Progenitor cell of endocrine pancreas (in vitro differentiated cells): ENCODE results near the gene HAPLN1. TPM values are rescaled to one million over a fixed set of nuclear protein-coding genes. Genes with fewer than 3 reads are reported as not detected.

ENCODE experiments used
- DNase-seq: peaks from one replicate; pipeline ENCODE4 v3.0.0; 2021; ENCODE audit warnings: low spot score; ENCODE audit not compliant: unreplicated experiment
- H3K27ac Mint-ChIP-seq: 2 replicates; pipeline ENCODE4 v1.8.0; 2021; ENCODE audit warnings: mild to moderate bottlenecking, moderate library complexity, mixed read lengths
- H3K27me3 Mint-ChIP-seq: 2 replicates; pipeline ENCODE4 v1.8.0; 2021; ENCODE audit warnings: mixed read lengths
- H3K36me3 Mint-ChIP-seq: 2 replicates; pipeline ENCODE4 v1.8.0; 2022; ENCODE audit warnings: mixed read lengths; ENCODE audit not compliant: insufficient read depth
- H3K4me1 Mint-ChIP-seq: 2 replicates; pipeline ENCODE4 v1.8.0; 2021; ENCODE audit warnings: low read depth, mixed read lengths
- H3K4me3 Mint-ChIP-seq: 2 replicates; pipeline ENCODE4 v1.8.0; 2021; ENCODE audit warnings: low read depth, mild to moderate bottlenecking, moderate library complexity, mixed read lengths
- H3K9me3 Mint-ChIP-seq: 2 replicates; pipeline ENCODE4 v1.8.0; 2021; ENCODE audit warnings: low read depth, mixed read lengths
- CTCF ChIP-seq: fragments of 200-600 bp; sonication (generic); IDR thresholded peaks from one replicate; pipeline ENCODE4 v1.5.0; 2021; ENCODE audit warnings: antibody characterized with exemption, mild to moderate bottlenecking; ENCODE audit not compliant: unreplicated experiment
- total RNA-seq: library from RNA; stranded (reverse); gene quantifications from 2 replicates; pipeline ENCODE4 v1.2.1, GENCODE V29; 2021

The HAPLN1 gene
- total RNA-seq, 1 donor from 2014 or later = 0.89 TPM

DNA sequence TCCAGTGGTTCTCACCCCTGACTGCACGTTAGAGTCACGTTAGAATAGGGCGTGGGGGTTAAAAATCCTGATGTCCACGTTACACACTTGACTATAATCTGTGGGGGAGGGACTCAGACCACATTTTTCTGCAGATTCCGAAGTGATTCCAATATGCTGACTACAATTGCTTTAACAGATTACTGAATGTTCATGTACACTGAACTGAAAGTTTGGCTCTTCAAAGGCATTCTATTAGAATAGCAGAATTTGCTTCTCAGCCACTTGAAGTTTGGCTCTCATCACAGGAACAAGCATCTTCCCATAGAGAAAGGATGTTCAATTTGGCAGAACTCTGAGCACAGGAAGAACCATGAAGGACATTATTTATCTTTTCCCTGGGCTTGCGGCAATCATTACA lies 84.5 kb downstream of the HAPLN1 start:
- no peak for TF ChIP-seq CTCF
- Mint-ChIP-seq H3K27ac (no peak overlapping the region), H3K36me3 (no peaks in the 10 kb centered on the region), H3K4me1 (peaks cover 1% of the 10 kb centered on the region), H3K4me3 (no peak overlapping the region), H3K27me3 (no peaks in the 10 kb centered on the region), H3K9me3 (no peaks in the 10 kb centered on the region)
- DNase-seq = no peak

GRCh38 chr5:83633285-83633684 lies 87.4 kb downstream of the HAPLN1 start:
- H3K27ac Mint-ChIP-seq = no peak overlapping the region

DNA sequence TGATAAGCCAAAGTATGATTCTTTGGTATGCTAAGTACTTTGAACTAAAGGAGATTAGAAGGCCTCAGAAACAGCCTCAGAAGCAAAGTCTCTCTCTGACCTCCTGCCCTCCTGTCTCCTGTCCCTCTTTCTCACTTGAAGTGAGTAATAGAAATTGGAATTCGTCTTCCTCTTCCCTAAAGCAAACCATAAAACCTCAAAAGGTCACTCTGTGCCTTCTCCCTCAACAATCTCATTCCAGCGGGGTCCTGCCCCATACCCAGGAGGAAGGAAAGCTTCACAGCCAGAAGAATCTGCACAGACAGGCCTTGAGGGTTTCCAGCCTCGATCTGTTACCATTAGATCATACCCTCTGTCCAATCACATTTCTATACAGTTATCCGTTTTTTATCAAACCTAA lies 87.8 kb downstream of the HAPLN1 start:
- Mint-ChIP-seq H3K36me3 (no peaks in the 10 kb centered on the region), H3K9me3 (peaks cover 3% of the 10 kb centered on the region), H3K4me3 (no peak overlapping the region), H3K27me3 (no peaks in the 10 kb centered on the region), H3K27ac (no peak overlapping the region), H3K4me1 (peaks cover 1% of the 10 kb centered on the region)
- no peak for TF ChIP-seq CTCF
- no peak for DNase-seq

More at GRCh38 chr5:83633285-83633684, 87.4 kb downstream of the HAPLN1 start:
- Mint-ChIP-seq H3K4me3 (no peak overlapping the region), H3K4me1 (peaks cover 1% of the 10 kb centered on the region), H3K27me3 (no peaks in the 10 kb centered on the region), H3K9me3 (peaks cover 3% of the 10 kb centered on the region), H3K36me3 (no peaks in the 10 kb centered on the region)
- no peak for DNase-seq
- no peak for TF ChIP-seq CTCF

DNA sequence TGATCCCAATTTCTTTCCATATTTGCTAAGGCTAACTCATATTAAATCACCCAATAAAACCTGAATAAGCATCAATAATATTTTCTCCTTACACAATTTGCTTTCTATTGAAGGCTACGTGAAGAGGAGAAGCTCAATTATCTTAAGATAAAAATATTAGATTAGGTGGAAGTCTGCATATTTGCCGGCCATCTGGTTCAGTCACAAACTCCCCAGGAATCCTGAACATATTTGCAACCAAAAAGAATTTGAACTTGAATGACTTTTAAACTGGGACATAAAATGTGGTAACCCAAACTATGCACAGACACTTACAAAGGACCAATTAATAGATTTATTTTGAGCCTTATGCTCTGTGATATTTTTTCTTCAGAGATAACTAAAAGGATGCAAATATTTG lies 92.3 kb downstream of the HAPLN1 start:
- Mint-ChIP-seq H3K36me3 (no peaks in the 10 kb centered on the region), H3K27me3 (no peaks in the 10 kb centered on the region), H3K4me3 (no peak overlapping the region), H3K4me1 (peaks cover 1% of the 10 kb centered on the region), H3K9me3 (peaks cover 3% of the 10 kb centered on the region), H3K27ac (no peak overlapping the region)
- TF ChIP-seq CTCF = no peak
- no peak for DNase-seq

DNA sequence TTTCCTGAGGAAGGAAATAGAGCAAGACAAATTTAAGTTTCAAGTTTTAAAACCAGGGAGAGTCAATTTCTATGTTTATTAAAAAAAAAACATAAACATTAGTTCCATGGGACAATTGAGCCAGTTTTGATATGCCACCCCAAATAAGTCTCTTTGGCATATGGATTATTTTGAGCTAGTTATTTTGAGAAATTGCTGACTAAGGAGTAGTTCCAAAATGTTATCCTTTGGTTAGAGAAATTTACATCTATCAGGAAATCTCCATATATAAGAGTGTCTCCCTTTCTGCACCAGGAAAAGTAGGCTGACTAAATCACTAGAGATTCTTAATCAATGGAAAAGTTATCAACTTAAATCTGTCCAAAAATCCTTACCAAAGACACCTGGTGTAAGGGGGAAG lies 105.8 kb downstream of the HAPLN1 start:
- no peak for DNase-seq
- H3K36me3 Mint-ChIP-seq = peaks cover 6% of the 10 kb centered on the region
- no peak overlapping the region for H3K27ac Mint-ChIP-seq
- TF ChIP-seq CTCF = no peak
- peaks cover 24% of the 10 kb centered on the region for H3K9me3 Mint-ChIP-seq
- peaks cover 13% of the 10 kb centered on the region for H3K4me1 Mint-ChIP-seq
- peaks cover 6% of the 10 kb centered on the region for H3K27me3 Mint-ChIP-seq
- H3K4me3 Mint-ChIP-seq = no peak overlapping the region
